NCI-H187 treated with DMSO at 0.1 percent for 48 hours (cell line): ENCODE results near the gene PNPLA6.
"Not testable (repeated sequence)": the region's sequence is repeated elsewhere in the genome, so short reads cannot be mapped to it uniquely, and the experiment has no call there.

Experiments used
- DNase-seq: peaks from one replicate; lab custom pipeline; 2025; lab: John Stamatoyannopoulos, UW

Gene PNPLA6

DNA sequence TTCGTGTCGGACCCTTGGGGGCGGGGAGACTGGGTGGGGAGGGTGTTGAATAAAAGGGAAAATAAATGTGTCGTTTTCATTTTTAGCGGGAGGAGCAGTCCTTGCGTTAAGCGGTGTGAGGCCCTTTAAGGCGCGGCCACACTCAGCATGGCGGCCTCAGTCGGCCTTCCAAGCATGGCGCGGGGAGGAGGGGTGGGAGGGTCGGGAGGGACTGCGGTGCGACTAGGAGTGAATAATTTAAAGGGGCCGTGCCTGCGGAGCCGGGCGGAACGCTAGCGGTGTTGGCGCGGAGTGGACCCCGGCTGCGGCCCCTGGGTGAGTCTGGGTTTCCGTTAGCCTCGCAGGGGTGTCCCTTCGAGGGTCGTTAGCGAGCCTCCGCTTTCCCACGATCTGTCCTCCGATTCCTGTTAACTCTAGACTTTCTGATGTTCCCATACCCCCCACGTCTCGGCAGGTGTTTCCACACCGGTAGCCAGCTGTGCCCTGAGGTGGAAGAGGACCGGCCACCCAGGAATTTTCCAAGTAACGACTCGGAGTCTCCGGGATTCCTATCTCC is 1.5 kb upstream of the PNPLA6 start:
- DNase-seq = no peak

DNA sequence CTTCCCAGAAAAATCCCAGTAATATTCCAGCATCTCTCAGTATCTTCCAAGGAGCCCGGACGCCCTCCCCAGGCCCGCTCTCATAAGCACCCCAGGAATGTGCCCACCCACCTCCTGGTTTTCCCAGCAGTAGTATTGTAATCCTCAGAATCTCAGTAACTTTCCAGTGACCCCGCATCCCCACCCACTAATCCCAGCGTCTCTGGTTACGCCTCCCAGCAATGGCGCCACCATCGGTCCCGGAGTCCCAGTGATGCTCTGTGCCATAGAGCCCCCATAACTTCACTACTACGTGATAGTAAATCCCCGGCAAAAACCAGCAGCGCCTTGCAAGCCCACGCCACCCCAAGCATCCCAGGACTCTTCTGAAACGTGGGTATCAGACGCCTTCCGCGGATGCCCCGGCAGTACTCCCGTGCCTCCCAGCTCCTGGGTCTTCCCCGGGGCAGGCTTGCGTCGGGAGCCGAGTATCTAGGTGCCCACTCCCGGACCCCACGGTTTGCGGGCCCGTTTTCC is 928 bp upstream of the PNPLA6 start:
- no peak for DNase-seq

DNA sequence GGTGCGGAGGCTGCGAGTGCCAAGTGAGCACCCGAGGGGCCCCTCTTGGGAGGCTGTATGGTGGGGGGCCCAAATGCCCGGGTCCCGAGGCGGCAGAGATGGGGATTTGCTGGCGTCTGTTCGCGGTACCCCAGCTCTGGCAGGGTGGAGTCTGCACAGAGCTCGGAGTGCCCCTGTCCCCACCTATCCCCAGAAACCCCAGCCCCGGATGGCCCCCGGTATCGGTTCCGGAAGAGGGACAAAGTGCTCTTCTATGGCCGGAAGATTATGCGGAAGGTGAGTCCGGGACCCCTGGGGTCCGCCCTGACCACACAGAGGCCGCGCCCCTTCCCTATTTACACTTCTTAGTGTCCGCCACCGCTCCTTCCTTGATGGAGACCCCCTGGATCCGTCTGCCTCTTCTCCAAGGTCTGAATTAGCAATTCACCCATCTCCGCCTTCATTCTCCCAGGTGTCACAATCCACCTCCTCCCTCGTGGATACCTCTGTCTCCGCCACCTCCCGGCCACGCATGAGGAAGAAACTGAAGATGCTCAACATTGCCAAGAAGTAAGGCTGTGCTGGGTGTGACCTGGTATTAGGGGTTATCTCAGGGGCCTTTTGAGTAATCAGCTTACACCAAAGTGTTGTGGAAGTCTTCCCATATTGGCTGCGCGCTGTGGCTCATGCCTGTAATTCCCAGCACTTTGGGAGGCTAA is 630 bp downstream of the PNPLA6 start:
- no peak for DNase-seq

DNA sequence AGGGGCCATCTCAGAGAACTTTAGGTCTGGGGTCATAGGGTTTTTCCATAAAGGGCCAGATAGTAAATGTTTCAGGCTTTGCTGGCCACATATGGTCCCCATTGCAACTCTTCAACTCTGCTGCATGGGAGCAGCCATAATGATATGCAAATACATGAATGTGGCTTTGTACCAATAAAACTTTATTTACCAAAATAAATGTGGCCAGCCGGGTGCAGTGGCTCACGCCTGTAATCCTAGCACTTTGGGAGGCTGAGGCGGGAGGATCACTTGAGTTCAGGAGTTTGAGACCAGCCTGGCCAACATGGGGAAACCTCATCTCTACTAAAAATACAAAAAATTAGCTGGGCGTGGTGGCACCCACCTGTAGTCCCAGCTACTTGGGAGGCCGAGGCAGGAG is 3.5 kb downstream of the PNPLA6 start:
- DNase-seq = not testable (repeated sequence)

DNA sequence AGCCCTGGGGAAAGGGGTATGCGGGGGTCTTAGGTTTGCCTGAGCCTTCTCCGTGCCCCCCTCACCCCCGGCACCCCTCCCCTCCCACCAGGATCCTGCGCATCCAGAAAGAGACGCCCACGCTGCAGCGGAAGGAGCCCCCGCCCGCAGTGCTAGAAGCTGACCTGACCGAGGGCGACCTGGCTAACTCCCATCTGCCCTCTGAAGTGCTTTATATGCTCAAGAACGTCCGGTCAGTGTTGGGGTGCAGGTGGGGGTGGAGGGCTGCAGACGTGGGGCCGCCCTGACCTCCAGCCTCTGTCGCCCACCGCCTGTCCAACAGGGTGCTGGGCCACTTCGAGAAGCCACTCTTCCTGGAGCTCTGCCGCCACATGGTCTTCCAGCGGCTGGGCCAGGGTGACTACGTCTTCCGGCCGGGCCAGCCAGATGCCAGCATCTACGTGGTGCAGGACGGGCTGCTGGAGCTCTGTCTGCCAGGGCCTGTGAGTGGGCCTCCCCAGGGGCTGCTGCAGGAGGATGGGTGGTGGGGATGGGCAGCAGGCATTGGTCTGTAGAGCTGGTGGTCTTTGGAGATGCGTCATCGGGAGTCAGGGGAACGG is 4.4 kb downstream of the PNPLA6 start:
- no peak for DNase-seq

DNA sequence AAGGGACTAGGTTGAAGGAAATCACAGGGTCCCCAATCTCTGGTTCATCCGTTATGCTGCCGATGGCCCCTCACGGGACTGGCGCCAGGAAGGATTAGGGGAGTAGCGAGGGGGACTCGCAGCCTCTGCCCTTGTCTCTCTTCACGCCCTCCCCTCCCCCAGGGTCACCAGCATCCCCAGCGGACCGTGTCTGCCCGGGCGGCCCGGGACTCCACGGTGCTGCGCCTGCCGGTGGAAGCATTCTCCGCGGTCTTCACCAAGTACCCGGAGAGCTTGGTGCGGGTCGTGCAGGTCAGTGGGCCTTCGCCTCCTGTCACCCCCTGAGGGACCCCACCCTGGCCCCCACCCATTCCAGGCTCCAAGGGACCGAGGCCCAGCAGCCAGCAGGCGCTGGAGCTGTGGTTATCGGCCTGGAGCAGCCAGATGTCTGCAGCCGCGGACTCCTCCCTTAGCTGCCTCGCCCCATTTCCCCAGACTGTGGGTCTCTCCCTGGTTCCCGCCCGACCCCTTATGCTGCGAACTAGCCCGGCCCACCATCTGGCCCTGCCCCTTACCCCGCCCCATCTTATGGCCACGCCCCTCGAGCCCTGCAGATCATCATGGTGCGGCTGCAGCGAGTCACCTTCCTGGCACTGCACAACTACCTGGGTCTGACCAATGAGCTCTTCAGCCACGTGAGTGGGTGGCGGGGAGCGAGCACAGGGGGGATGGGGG is 5.4 kb downstream of the PNPLA6 start:
- DNase-seq = no peak

DNA sequence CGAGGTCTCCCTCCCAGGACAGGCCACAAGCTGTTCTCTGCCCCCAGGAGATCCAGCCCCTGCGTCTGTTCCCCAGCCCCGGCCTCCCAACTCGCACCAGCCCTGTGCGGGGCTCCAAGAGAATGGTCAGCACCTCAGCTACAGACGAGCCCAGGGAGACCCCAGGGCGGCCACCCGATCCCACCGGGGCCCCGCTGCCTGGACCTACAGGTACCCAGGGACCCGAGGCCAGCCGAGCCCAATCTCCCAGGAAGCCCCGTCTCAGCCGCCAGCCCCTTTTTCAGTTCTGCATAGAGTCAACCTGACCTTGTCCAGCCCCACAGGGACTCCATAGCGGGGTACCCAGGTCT is 5.9 kb downstream of the PNPLA6 start:
- no peak for DNase-seq

DNA sequence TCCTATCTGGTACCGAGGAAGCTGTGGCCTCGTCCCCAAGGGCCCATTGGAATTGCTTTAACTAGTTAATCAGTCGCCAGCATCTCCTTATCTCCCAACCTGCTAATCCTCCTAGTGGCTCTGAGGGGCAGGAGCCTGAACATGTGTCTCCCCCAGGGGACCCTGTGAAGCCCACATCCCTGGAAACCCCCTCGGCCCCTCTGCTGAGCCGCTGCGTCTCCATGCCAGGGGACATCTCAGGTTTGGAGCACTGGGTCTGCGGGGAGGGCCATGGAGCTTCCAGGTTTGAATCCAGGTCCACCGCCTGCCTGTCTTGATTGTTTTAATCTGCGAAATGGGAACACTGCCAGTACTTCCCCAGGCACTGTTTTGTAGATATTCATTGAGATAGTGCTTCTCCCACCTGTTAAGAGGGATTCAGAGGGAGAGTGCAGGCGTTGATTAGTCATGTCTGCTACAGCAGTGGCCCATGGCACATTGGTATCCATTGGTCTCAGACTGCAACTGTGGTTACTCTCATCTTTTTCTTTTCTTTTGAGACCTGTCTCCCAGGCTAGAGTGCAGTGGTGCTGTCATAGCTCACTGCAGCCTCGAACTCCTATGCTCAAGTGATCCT is 6.4 kb downstream of the PNPLA6 start:
- no peak for DNase-seq

DNA sequence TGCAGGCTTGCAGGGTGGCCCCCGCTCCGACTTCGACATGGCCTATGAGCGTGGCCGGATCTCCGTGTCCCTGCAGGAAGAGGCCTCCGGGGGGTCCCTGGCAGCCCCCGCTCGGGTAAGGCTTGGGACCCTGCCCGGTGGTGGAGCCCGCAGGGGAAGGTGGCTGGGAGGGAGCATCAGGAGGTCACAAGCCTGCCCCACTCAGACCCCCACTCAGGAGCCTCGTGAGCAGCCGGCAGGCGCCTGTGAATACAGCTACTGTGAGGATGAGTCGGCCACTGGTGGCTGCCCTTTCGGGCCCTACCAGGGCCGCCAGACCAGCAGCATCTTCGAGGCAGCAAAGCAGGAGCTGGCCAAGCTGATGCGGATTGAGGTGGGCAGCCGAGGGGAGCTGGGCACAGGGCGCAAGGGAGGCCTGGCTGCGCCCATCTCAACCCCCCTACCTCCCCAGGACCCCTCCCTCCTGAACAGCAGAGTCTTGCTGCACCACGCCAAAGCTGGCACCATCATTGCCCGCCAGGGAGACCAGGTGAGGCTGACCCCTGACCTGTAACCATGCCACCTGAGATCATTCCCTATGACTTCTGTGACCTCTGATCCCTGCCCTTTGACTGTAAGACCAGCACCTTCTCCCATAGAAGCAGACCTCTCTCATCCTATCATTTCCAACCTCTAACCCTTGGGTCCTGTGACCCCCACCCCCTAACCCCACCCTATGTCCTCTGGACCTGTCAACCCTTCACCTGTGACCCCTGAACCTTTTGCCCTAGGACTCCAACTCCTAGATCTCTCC is 7.2 kb downstream of the PNPLA6 start:
- DNase-seq = no peak

DNA sequence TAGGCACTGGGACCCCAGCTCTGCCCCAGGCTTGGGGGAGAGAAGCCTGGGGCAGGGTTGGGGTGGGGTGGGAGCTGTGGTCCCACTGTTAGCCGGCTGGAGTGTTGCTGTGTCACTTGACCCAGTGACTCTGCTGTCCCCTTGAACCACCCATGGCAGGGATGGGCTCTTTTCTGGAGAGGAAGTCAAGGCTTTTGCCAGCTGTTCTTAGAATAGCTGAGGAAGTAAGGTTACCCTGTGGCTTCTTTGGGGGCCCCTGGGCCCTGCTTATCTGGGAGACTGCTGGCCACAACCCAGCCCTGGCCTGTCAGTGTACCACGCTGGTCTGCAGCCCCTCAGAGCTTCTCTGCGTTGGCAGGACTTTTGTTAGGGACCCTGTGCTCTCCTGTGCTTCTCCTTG is 9.1 kb downstream of the PNPLA6 start:
- DNase-seq = no peak

DNA sequence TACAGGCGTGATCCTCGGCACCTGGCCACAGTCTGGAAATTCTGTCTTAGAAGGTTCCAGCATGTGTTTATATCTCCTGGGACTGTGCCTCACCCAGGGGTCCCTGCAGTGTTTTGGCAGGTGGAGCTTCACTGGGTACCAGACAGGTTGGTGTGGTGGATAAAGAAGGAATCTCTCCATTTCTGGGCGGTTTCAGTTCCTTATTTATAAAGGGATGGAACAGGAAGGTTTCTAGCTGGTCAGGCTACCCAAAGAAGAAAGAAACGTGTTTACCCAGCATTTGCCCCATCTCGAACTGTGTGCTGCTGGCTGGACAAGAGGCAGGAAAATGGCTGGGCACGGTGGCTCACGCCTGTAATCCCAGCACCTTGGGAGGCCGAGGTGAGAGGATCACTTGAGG is 9.8 kb downstream of the PNPLA6 start:
- no peak for DNase-seq

DNA sequence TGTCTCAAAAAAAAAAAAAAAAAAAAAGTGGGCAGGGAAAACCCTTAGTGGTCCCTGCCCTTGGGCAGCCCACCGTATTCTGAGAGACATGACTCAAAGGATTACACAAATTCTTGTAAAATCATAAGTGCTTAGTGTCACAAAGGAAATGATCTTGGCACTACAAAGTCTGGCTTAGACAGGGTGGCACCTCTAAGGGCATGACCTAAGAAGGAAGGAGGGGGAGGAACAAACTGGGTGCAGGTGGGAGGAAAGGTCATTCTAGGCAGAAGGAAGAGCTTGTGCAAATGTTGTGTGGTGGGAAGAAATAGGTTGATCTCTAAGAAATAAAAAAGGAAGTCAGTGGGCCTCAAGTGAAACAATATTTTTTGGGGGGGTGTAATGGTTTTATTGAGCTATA is 10.4 kb downstream of the PNPLA6 start:
- DNase-seq = no peak

DNA sequence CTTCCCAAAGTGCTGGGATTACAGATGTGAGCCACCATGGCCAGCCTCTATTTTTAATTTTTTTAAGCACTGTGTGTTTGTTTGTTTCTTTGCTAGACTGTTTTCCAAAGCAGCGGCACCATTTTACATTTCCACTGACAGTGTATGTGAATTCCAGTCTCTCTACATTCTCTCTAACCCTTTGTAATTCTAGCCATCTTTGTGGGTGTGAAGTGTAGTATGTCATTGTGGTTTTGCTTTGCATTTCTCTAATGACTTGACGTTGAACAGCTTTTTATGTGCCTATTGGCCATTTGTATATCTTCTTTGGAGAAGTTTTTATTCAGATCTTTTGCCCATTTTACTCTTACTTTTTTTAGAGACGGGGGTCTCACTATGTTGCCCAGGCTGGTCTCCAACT is 11.6 kb downstream of the PNPLA6 start:
- DNase-seq = no peak

DNA sequence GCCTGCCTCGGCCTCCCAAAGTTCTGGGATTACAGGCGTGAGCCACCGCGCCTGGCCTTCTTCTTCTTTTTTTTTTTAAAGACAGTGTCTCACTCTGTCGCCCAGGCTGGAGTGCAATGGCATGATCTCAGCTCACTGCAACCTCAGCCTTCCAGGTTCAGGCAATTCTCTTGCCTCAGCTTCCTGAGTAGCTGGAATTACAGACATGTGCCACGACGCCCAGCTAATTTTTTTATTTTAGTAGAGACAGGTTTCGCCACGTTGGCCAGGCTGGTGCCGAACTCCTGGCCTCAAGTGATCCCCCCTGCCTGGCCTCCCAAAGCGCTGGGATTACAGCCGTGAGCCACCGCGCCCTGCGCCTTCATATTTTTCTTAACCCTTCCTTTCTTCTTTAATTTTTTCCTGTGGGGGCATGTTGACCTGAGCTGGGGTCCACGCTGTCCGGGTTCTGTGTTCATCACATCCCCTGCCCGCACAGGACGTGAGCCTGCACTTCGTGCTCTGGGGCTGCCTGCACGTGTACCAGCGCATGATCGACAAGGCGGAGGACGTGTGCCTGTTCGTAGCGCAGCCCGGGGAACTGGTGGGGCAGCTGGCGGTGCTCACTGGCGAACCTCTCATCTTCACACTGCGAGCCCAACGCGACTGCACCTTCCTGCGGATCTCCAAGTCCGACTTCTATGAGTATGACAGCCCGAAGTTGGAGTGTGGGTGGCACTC is 14.1 kb downstream of the PNPLA6 start:
- no peak for DNase-seq

DNA sequence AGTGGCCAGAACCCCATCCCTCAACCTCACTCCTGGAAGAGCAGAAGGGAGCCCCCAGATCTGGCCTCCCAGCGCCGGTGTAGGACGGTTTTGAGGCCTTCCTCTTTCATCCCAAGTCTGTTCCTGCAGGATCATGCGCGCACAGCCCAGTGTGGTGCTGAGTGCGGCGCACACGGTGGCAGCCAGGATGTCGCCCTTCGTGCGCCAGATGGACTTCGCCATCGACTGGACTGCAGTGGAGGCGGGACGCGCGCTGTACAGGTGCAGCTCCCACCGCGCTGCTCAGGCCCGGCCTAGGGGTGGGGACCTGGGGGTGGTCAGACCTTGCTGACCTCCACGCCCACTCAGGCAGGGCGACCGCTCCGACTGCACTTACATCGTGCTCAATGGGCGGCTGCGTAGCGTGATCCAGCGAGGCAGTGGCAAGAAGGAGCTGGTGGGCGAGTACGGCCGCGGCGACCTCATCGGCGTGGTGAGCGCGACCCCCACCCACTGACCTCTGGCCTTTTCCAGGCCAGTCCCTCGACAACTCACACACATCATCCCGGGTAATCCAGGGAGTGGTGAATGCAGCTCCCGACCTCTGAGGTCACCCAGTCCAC is 14.8 kb downstream of the PNPLA6 start:
- DNase-seq = no peak

DNA sequence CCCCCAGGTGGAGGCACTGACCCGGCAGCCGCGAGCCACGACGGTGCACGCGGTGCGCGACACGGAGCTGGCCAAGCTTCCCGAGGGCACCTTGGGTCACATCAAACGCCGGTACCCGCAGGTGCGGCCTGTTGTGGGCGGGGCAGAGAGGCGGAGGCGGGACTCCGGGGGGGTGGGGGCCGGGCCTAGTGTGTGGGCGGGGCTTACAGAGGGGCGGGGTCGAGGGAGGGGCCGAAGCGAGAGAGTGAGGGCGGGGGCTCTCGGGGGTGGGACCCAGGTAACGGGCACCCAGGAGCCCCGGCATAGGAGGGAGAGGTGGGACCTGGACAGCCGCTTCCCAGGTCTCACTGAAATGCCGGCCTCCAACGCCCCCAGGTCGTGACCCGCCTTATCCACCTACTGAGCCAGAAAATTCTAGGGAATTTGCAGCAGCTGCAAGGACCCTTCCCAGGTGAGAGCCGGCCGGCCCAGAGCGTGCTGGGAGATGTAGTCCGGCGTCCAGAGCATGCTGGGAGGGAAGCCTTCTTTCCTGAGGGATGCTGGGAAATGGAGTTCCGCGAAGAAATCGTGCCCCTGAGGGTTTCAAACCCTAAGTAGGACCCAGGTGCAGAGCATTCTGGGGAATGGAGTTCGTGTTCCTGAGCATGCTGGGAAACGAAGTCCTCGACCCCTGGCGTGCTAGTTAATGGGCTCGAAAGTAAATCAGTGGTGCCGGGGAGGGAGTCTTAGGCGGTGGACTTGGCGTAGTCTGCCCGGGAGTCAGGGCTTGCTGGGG is 15.7 kb downstream of the PNPLA6 start:
- peak; percentile 47 for DNase-seq

DNA sequence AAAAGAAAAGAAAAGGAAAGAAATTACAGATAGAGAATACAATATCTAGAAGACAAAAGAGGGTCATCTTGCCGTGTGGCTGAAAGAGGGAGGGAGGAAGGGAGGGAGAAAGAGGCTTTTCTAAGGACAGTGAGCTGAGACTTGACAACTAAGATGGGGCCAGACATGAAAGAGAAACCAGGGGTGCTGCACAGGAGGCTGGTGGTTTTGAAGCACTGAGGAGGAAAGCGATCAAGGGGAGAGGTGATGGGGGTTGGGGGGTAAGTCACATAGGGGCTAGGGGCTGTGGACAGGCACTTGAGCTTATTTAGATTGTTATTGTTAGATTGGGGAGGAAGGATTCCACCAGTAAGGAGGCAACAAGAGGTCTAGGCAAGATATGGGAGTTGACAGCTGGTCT is 17.3 kb downstream of the PNPLA6 start:
- no peak for DNase-seq

DNA sequence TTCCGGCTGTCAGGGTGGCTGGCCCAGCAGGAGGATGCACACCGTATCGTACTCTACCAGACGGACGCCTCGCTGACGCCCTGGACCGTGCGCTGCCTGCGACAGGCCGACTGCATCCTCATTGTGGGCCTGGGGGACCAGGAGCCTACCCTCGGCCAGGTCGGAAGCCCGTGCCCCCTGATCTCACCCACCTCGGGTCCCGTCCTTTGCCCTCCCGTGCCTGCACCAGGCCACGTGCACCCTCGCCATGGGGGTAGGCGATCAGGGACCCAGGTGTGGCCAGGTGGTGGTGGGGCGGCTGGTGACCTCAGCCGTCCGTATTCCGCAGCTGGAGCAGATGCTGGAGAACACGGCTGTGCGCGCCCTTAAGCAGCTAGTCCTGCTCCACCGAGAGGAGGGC is 19.0 kb downstream of the PNPLA6 start:
- DNase-seq = no peak

DNA sequence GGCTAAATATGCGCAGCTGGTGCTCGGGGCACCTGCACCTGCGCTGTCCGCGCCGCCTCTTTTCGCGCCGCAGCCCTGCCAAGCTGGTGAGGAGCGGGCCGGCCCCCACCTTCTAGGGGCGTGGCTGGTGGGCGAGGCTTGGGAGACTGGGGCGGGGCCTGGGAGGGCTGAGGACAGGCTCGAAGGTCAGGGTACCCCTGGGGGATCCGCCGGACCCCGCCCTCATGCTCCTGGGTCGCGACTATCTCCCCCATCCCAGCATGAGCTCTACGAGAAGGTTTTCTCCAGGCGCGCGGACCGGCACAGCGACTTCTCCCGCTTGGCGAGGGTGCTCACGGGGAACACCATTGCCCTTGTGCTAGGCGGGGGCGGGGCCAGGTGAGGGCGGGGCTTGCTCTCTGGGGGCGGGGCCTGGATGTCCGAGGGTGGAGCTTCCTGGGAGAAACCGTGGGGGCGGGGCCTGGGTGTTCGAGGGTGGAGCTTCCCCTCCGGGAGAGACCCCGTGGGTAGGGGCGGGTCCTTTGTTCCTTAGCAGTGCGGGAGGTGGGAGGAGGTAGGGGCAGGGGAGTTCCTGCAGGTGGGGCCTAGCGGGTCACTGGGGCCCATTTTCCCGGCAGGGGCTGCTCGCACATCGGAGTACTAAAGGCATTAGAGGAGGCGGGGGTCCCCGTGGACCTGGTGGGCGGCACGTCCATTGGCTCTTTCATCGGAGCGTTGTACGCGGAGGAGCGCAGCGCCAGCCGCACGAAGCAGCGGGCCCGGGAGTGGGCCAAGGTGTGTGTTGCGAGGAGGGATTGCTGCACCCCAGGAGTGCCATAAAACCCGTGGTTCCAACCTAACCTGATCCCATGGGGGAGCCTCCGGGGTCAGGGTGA is 19.7 kb downstream of the PNPLA6 start:
- no peak for DNase-seq
